ENCODE results near the gene CST11.
A peak's percentile ranks its signal among the peaks of the same experiment; 100 is the strongest.

The CST11 gene

DNA sequence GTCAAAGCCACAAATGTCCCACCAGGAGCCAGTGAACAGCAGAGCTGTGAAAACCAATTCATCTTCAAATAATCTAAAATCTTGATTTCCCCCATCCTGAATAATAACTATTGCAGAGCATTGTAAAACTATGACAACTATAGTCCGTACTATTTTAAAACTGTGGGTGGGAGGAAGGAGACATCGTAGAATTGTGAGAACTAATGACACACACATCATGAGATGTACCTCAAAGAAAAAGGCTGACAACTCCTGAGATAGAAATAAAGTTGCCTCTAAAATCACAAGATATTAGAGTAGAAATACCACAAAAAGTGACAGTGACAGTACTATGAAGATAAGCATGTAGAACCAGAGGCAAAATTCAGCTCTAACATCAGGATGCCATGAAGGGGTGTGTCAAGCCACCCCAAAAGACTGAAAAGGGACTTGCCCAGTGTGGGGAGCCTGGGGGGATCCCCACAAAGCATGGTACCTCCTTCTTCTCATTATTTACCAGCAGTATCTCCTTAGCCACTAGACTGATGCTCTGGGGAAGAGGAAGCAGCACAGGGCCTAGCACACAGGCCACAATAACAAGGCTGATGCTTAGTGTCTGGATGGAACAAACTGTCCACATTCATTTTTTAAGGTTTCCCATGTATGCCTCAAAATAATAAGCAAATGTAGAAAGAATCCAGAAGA is 44.8 kb downstream of the CST11 start (continued):
- TF ChIP-seq ZNF670 (tag by site-specific recombination; IDR thresholded peaks at IDR 0.05; ENCODE audit: low read depth) (no peak), ZNF610 (tag by site-specific recombination; IDR thresholded peaks at IDR 0.05; ENCODE audit: borderline replicate concordance) (no peak), BCL11A (tag by site-specific recombination; IDR thresholded peaks at IDR 0.05; ENCODE audit: low read depth) (no peak), ZNF10 (tag by site-specific recombination; IDR thresholded peaks at IDR 0.05) (no peak)

- H3K9me3 ChIP-seq (ENCODE audit: control insufficient read depth, insufficient read depth, low read depth, low read length) = no peaks in the 10 kb centered on the region
- peaks cover 14% of the 10 kb centered on the region for H3K4me1 ChIP-seq (ENCODE audit: control insufficient read depth, insufficient read depth, low read length)
- no peak overlapping the region for H3K4me3 ChIP-seq (ENCODE audit: low read depth, low read length)
- H3K36me3 ChIP-seq (ENCODE audit: control insufficient read depth in 2 of 2, insufficient read depth in 1 of 2, low read length in 2 of 2) = peaks cover 0 to 11% of the 10 kb centered on the region in 2 experiments; a peak in 2 of 3 replicates
- ChIA-PET POLR2A (interaction anchor here (1.2 kb wide), 1 partner anchor 15 kb away, joined by 4 read pairs; the partner anchor contains the start of gene NAPB), CTCF (interaction anchor here (0.7 kb wide), 1 partner anchor 785 kb away, joined by 3 read pairs; no protein-coding TSS in a partner anchor)
- H3K27ac ChIP-seq (ENCODE audit: extremely low read depth, low read depth, low read length) = no peak overlapping the region
- TF ChIP-seq ZNF610 (tag by site-specific recombination; IDR thresholded peaks at IDR 0.05; ENCODE audit: borderline replicate concordance) (no peak), ZNF266 (tag by site-specific recombination; IDR thresholded peaks at IDR 0.05; ENCODE audit: low read depth) (no peak), WT1 (tag by site-specific recombination; IDR thresholded peaks at IDR 0.05) (no peak), ZNF830 (tag by site-specific recombination; IDR thresholded peaks at IDR 0.05; ENCODE audit: low read depth) (no peak), ZNF596 (tag by site-specific recombination; IDR thresholded peaks at IDR 0.05) (no peak), ZSCAN16 (tag by site-specific recombination; IDR thresholded peaks at IDR 0.05) (no peak), ZNF544 (tag by site-specific recombination; IDR thresholded peaks at IDR 0.05) (no peak), ZNF140 (tag by site-specific recombination; IDR thresholded peaks at IDR 0.05) (no peak), BCL11B (tag by site-specific recombination; IDR thresholded peaks at IDR 0.05; ENCODE audit: low read depth) (no peak), ZNF792 (tag by site-specific recombination; IDR thresholded peaks at IDR 0.05) (no peak), ZNF280C (tag by site-specific recombination; IDR thresholded peaks at IDR 0.05) (no peak)
- TF ChIP-seq, protein P1, sequence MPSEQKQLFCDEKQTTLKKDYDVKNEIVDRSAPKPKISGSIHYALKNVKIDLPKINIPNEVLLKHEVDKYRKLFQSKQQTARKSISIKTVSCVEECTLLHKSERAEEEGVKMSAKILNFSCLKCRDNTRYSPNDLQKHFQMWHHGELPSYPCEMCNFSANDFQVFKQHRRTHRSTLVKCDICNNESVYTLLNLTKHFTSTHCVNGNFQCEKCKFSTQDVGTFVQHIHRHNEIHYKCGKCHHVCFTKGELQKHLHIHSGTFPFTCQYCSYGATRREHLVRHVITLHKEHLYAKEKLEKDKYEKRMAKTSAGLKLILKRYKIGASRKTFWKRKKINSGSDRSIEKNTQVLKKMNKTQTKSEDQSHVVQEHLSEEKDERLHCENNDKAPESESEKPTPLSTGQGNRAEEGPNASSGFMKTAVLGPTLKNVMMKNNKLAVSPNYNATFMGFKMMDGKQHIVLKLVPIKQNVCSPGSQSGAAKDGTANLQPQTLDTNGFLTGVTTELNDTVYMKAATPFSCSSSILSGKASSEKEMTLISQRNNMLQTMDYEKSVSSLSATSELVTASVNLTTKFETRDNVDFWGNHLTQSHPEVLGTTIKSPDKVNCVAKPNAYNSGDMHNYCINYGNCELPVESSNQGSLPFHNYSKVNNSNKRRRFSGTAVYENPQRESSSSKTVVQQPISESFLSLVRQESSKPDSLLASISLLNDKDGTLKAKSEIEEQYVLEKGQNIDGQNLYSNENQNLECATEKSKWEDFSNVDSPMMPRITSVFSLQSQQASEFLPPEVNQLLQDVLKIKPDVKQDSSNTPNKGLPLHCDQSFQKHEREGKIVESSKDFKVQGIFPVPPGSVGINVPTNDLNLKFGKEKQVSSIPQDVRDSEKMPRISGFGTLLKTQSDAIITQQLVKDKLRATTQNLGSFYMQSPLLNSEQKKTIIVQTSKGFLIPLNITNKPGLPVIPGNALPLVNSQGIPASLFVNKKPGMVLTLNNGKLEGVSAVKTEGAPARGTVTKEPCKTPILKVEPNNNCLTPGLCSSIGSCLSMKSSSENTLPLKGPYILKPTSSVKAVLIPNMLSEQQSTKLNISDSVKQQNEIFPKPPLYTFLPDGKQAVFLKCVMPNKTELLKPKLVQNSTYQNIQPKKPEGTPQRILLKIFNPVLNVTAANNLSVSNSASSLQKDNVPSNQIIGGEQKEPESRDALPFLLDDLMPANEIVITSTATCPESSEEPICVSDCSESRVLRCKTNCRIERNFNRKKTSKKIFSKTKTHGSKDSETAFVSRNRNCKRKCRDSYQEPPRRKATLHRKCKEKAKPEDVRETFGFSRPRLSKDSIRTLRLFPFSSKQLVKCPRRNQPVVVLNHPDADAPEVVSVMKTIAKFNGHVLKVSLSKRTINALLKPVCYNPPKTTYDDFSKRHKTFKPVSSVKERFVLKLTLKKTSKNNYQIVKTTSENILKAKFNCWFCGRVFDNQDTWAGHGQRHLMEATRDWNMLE (tag by site-specific recombination; conservative IDR thresholded peaks at IDR 0.05; ENCODE audit: low read depth) = no peak
These were observed 45.8 kb downstream of the CST11 start for GRCh38 chr20:23406880-23407279.

- POLR2A ChIA-PET = interaction anchor here (0.7 kb wide), 1 partner anchor 16 kb away, joined by 3 read pairs; no protein-coding TSS in a partner anchor
- TF ChIP-seq ZNF600 (tag by site-specific recombination; IDR thresholded peaks at IDR 0.05) (peak; percentile 42; the same call in 1 of the 2 replicates), ZNF248 (tag by site-specific recombination; IDR thresholded peaks at IDR 0.05) (no peak)
- Histone ChIP-seq H3K4me1 (ENCODE audit: control insufficient read depth, insufficient read depth, low read length) (peaks cover 8% of the 10 kb centered on the region), H3K27ac (ENCODE audit: extremely low read depth, low read depth, low read length) (no peak overlapping the region), H3K36me3 (ENCODE audit: control insufficient read depth in 2 of 2, insufficient read depth in 1 of 2, low read length in 2 of 2) (peaks cover 5 to 18% of the 10 kb centered on the region in 2 experiments; a peak in 2 of 3 replicates), H3K9me3 (ENCODE audit: control insufficient read depth, insufficient read depth, low read depth, low read length) (no peaks in the 10 kb centered on the region), H3K4me3 (ENCODE audit: low read depth, low read length) (no peak overlapping the region)
- CTCF ChIA-PET = no interaction called here
These were observed 48.5 kb downstream of the CST11 start for GRCh38 chr20:23404196-23404595.

Measured in HEK293 (cell line).